NCI-H2227 (cell line): ENCODE measurements around the gene IL12A.

Source experiments
- DNase-seq: peaks from one replicate; lab custom pipeline; 2025; ENCODE audit not compliant: unreplicated experiment; lab: John Stamatoyannopoulos, UW

Gene IL12A

DNA sequence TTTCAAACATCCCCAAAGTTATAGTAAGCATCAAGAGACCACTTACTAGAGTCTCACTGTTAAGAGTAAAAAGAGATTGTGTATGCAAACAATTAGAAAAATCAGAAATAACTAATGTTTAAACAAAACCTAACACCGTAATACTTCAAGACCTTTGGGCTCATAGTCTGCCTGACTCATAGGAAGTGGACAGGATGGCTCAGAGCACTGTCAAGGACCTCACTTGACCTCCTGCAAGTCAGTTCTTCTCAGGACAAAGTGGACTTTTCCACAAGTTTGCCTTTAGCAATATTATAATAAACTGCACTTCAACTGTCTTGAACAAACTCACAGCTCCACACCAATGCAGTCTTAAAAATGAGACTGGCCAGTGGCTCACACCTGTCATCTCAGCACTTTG lies 34.8 kb downstream of the IL12A start:
- DNase-seq, result no peak

DNA sequence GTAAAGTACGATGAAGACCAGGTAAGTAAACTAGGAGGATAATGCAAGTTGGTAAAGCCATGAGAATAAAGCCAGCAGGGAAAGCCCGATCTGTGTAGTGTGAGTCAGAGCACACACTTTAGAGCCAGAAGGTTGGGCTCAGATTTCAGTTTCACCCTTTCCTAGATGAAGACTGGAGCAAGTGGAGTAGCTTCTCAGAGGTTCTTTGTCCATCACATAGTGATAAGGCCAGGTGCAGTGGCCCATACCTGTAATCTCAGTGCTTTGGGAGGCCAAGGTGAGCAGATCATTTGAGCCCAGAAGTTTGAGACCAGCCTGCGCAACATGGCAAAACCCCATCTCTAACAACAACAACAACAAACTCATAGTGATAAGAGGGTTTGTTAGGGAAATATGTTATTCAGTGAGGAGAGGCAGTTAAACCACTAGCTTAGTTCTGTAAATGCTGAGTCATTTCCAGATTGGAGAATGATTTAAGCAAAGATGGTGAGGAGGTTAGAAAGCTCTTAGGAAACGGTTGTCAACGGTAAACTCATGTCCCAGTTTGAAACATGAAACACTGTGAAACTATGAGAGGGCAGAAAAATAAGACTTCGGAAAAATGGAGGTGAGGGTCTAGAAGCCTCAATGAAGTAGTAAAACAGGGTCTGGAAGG lies 39.0 kb downstream of the IL12A start:
- no peak for DNase-seq

DNA sequence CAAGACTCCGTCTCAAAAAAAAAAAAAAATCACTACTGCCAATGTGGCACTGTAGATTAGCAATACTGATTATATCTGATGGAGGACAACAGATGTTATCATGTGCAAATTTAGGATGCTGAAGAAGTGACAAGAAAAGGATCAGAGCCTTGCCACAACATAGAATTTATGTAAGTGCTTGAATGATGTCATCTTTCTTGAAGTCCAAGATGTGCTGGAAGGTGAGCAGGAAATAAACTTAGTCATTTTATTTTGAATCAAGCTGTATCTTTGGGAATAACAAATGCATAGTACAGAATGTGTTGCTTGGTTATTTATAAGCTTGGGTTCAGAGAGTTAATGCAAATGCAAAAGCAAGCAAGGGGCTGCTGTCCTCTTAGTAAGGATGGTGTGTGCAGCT lies 47.1 kb downstream of the IL12A start:
- no peak for DNase-seq

DNA sequence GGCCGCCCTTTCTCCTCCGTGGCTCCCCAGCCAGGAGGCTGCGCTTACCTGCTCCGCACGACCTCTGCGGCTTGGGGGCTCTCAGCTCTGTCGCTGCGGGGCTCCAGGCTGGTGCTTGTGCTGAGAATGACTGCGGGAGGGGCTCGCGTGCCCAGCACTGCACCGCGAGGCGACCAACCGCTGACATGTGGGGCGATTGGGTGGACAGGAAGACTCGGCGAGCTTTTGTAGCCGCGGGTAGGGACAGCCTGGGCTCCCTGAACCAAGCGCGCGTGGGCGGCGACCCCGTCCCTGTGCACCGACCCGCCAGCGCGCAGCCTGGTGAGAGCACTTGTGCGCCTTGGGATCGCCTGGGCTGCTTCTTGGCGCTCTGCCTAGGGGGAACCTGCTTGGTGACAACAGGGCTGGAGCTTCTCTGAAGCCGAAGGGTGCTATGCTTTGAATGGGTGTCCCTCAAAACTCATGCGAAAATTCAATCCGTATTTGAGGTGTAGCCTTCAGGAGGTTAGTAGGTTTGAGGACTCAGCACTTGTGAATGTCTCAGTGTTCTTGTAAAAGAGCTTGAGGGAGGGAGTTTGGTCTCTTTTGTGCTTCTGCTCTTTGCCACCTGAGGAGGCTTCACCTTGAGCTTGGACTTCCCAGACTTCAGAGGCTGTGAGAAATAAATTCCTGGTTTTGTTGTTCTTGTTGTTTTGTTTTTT lies 50.4 kb downstream of the IL12A start:
- DNase-seq, result peak; percentile 17

DNA sequence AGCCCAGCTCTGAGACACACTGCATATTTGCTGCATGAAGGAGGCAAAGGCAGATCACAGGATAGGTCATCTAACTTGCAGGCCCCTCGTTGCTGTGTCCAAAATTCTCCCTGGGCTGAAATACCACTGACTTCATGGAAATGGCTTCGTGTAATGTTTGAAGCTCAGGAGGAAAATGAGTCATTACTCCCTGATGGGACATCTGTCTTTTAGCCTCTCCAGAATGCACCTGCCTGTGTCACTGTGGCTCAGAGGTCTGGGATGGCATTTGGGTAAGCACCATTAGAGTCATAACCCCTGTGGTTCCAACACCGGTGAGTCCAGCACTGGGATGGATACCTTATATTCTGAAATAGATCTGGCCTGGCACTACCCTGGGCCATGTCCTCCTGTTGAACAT lies 51.5 kb downstream of the IL12A start:
- DNase-seq, result no peak

DNA sequence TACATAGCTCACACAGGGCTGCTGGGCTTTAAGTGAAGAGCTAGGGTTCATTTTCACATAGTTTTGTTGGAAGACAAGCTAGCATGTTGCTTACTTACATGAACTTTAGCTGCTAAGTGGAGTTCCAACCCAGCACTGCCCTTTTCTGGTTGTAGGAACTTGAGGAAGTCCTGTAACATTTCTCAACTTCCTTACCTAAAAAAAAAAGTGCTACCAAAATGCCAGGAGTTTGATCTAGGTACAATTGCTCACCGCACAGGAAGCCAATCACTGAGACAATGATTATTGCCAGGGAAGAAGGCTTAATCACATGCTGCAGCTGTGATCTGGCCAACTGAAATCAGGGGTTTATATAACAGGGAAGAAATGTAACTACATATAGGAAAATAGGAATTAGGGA lies 52.8 kb downstream of the IL12A start:
- no peak for DNase-seq

DNA sequence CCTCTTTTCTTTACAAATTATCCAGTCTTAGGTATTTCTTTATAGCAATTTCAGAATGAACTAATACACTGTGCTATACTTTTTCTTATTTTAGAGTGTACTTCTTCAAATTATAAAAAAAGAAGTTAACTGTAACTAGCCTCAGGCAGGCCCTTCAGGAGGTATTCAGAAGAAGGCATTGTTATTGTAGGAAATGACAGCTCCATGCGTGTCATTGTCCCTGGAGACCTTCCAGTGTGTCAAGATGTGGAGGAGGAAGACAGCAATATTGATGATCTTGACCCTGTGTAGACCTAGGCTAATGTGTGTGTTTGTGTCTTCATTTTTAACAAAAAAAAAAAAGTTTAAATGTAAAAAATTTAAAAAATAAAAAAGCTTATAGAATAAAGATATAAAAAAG lies 55.5 kb downstream of the IL12A start:
- DNase-seq, result no peak
